SK-N-SH treated with all-trans-retinoic acid at 6 μM for 48 hours (cell line): ENCODE measurements around the gene TRIM54.
A peak's percentile ranks its signal among the peaks of the same experiment; 100 is the strongest.

Source experiments
- BACH2 ChIP-seq: fragments of 250-450 bp; sonication (Bioruptor Pico); IDR thresholded peaks from 2 replicates; pipeline ENCODE4 v1.9.0; 2021; ENCODE audit warnings: mild to moderate bottlenecking, borderline replicate concordance
- CREB5 ChIP-seq: fragments of 250-450 bp; sonication (Bioruptor Pico); IDR thresholded peaks from 2 replicates; pipeline ENCODE4 v1.5.1; 2020; ENCODE audit warnings: low read depth, mild to moderate bottlenecking, moderate library complexity
- CSDC2 ChIP-seq: fragments of 250-450 bp; sonication (Bioruptor Pico); IDR thresholded peaks from 2 replicates; pipeline ENCODE4 v1.5.0; 2020; ENCODE audit warnings: mild to moderate bottlenecking, moderate library complexity
- ISL1 ChIP-seq: fragments of 250-450 bp; sonication (Bioruptor Pico); IDR thresholded peaks from 2 replicates; pipeline ENCODE4 v2.1.2; 2022; ENCODE audit warnings: mild to moderate bottlenecking, moderate library complexity
- OSR1 ChIP-seq: fragments of 250-450 bp; sonication (Bioruptor Pico); IDR thresholded peaks from 2 replicates; pipeline ENCODE4 v1.8.0; 2022; ENCODE audit warnings: moderate library complexity, mild to moderate bottlenecking, inconsistent platforms
- PATZ1 ChIP-seq: fragments of 250-450 bp; sonication (Bioruptor Pico); IDR thresholded peaks from 2 replicates; pipeline ENCODE4 v1.8.0; 2020; ENCODE audit warnings: mild to moderate bottlenecking, moderate library complexity, borderline replicate concordance
- RARB ChIP-seq: fragments of 250-450 bp; sonication (Bioruptor Pico); IDR thresholded peaks from 2 replicates; pipeline ENCODE4 v1.8.0; 2021; ENCODE audit warnings: mild to moderate bottlenecking, moderate library complexity
- SNAI2 ChIP-seq: fragments of 250-450 bp; sonication (Bioruptor Pico); IDR thresholded peaks from 2 replicates; pipeline ENCODE4 v1.5.0; 2020; ENCODE audit warnings: mild to moderate bottlenecking, moderate library complexity
- ZC3H10 ChIP-seq: fragments of 250-450 bp; sonication (Bioruptor Pico); IDR thresholded peaks from 2 replicates; pipeline ENCODE4 v1.5.1; 2021; ENCODE audit warnings: mild to moderate bottlenecking, moderate library complexity
- ZFP3 ChIP-seq: fragments of 250-450 bp; sonication (Bioruptor Pico); IDR thresholded peaks from 2 replicates; pipeline ENCODE4 v1.5.0; 2020; ENCODE audit warnings: mild to moderate bottlenecking, moderate library complexity
- ZFP30 ChIP-seq: fragments of 450-650 bp; formaldehyde crosslinking; IDR thresholded peaks from 2 replicates; pipeline ENCODE4 v1.5.0; 2022; ENCODE audit warnings: mild to moderate bottlenecking, moderate library complexity
- ZNF8 ChIP-seq: fragments of 450-650 bp; formaldehyde crosslinking; IDR thresholded peaks from 2 replicates; pipeline ENCODE4 v1.5.0; 2020; ENCODE audit warnings: mild to moderate bottlenecking, moderate library complexity

GRCh38 chr2:27288610-27289009, 6.4 kb downstream of the TRIM54 start:
- no peak for TF ChIP-seq SNAI2 (CRISPR knock-in tag)
- TF ChIP-seq ZFP30 (CRISPR knock-in tag), result no peak
- TF ChIP-seq PATZ1 (CRISPR knock-in tag), result no peak
- TF ChIP-seq ZC3H10 (CRISPR knock-in tag), result no peak
- TF ChIP-seq CSDC2, result no peak
- no peak for TF ChIP-seq OSR1 (CRISPR knock-in tag)
- TF ChIP-seq BACH2 (CRISPR knock-in tag), result no peak
- TF ChIP-seq ISL1 (CRISPR knock-in tag), result peak; percentile 79
- TF ChIP-seq ZFP3, result no peak
- TF ChIP-seq CREB5 (CRISPR knock-in tag), result peak; percentile 58; the same call in 1 of the 2 replicates
- no peak for TF ChIP-seq RARB (CRISPR knock-in tag)
- TF ChIP-seq ZNF8 (CRISPR knock-in tag), result no peak
